ENCODE results near the gene PCDHGC4. TPM values are rescaled to one million over a fixed set of nuclear protein-coding genes. Genes with fewer than 3 reads are reported as not detected.

PCDHGC4 gene
- total RNA-seq, 3 donors from 2014 or later (not counting 1 experiment from before 2014, with no cell fraction given): 0.31 to 0.84 (median 0.45) TPM

DNA sequence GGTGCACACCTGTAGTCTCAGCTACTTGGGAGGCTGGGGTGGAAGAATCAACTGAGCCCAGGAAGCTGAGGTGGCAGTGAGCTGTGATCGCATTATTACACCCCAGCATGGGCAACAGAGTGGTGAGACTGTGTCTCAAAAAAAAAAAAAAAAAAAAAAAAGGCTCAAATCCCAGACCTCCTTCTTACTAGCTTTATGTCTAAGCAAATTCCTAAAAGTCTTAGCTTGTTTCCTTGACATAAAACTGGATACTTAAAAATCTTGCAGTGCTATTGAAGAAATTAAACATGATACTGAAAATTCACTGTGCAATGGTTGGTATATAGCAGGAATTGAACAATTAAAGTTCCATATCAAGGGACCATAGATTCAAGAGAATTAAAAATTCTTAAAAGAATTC lies 49.1 kb downstream of the PCDHGC4 start:
- no peak overlapping the region for H3K27ac ChIP-seq (ENCODE audit: low read length)
- peaks cover 66% of the 10 kb centered on the region for H3K36me3 ChIP-seq (ENCODE audit: control insufficient read depth, insufficient read depth, low read length)
- no peak for ATAC-seq
- H3K36me3 Mint-ChIP-seq: peaks cover 10% of the 10 kb centered on the region
- peak overlapping the region in 1 of 2 donors; percentile 57 for H3K27ac Mint-ChIP-seq
- TF ChIP-seq, protein P1, sequence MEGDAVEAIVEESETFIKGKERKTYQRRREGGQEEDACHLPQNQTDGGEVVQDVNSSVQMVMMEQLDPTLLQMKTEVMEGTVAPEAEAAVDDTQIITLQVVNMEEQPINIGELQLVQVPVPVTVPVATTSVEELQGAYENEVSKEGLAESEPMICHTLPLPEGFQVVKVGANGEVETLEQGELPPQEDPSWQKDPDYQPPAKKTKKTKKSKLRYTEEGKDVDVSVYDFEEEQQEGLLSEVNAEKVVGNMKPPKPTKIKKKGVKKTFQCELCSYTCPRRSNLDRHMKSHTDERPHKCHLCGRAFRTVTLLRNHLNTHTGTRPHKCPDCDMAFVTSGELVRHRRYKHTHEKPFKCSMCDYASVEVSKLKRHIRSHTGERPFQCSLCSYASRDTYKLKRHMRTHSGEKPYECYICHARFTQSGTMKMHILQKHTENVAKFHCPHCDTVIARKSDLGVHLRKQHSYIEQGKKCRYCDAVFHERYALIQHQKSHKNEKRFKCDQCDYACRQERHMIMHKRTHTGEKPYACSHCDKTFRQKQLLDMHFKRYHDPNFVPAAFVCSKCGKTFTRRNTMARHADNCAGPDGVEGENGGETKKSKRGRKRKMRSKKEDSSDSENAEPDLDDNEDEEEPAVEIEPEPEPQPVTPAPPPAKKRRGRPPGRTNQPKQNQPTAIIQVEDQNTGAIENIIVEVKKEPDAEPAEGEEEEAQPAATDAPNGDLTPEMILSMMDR (IDR thresholded peaks at IDR 0.05): no peak
- no peaks in the 10 kb centered on the region for H3K9me3 Mint-ChIP-seq
- no peak overlapping the region for H3K4me3 Mint-ChIP-seq
- no peaks in the 10 kb centered on the region for H3K4me1 ChIP-seq (ENCODE audit: control insufficient read depth, insufficient read depth, low read length)
- DNase-seq: no peak
- H3K27me3 ChIP-seq (ENCODE audit: control insufficient read depth, insufficient read depth, low read length): no peaks in the 10 kb centered on the region
- H3K4me3 ChIP-seq (ENCODE audit: low read length): no peak overlapping the region
- H3K27me3 Mint-ChIP-seq (ENCODE audit: low read depth in 2 of 2): no peaks in the 10 kb centered on the region
- H3K4me1 Mint-ChIP-seq: peaks cover 16% of the 10 kb centered on the region in 2 donors
- intact Hi-C loops (cut with micrococcal nuclease): no loop called here
- no peaks in the 10 kb centered on the region for H3K9me3 ChIP-seq (ENCODE audit: control insufficient read depth, insufficient read depth, low read length)
- WGBS (ENCODE audit: insufficient coverage): 80% methylated on average over 1 of the region's 1 CpG

DNA sequence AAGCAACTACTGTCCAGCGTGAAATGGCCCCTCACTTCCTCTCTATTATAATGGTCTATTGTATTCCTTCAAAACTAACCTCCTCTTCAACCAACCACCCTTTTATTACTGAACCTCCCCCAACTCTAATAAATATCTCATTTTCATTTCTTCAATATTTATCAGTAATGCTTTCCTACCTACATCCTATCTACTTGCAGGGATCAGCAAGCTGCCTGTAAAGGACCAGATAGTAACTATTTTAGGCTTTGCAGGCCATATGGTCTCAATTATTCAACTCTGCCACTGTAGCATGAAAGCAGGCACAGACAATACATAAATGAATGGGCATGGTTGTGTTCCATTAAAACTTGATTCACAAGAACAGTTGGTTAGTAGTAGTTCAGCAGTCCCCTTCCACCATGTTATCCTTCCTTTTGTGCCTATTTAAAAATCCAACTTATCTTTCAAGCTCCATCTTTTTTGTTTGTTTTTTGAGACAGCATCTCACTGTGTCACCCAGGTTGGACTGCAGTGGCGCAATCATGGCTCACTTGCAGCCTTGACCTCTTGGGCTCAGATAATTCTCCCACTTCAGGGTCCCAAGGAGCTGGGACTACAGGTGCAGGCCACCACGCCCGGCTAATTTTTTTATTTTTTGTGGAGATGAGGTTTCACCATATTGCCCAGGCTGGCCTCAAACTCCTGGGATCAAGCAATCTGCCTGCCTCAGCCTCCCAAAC lies 49.8 kb downstream of the PCDHGC4 start:
- no peak for DNase-seq
- WGBS (ENCODE audit: insufficient coverage): 100% methylated on average over 2 of the region's 4 CpGs
- no peaks in the 10 kb centered on the region for H3K9me3 ChIP-seq (ENCODE audit: control insufficient read depth, insufficient read depth, low read length)
- intact Hi-C loops (cut with micrococcal nuclease): no loop called here
- Mint-ChIP-seq H3K36me3 (peaks cover 7% of the 10 kb centered on the region), H3K4me3 (no peak overlapping the region), H3K27me3 (ENCODE audit: low read depth in 2 of 2) (no peaks in the 10 kb centered on the region), H3K27ac (peak overlapping the region; percentile 61 to 69), H3K4me1 (peaks cover 17 to 21% of the 10 kb centered on the region in 2 donors), H3K9me3 (no peaks in the 10 kb centered on the region)
- no peaks in the 10 kb centered on the region for H3K27me3 ChIP-seq (ENCODE audit: control insufficient read depth, insufficient read depth, low read length)
- H3K4me1 ChIP-seq (ENCODE audit: control insufficient read depth, insufficient read depth, low read length): no peaks in the 10 kb centered on the region
- no peak overlapping the region for H3K4me3 ChIP-seq (ENCODE audit: low read length)
- TF ChIP-seq, protein P1 (IDR thresholded peaks at IDR 0.05): no peak
- no peak overlapping the region for H3K27ac ChIP-seq (ENCODE audit: low read length)
- peaks cover 62% of the 10 kb centered on the region for H3K36me3 ChIP-seq (ENCODE audit: control insufficient read depth, insufficient read depth, low read length)
- no peak for ATAC-seq

Other genes with a start within 250 kb of the PCDHGC4 start
- not detected for gene PCDHB15, start 239.6 kb upstream of the PCDHGC4 start, total RNA-seq
- under 1 TPM in 1 of 3 donors, not detected in 2; 0.73 TPM for gene SLC25A2, start 181.0 kb upstream of the PCDHGC4 start, total RNA-seq
- gene TAF7, start 164.2 kb upstream of the PCDHGC4 start, total RNA-seq: 10 to 100 TPM; 77.3 to 96.1 (median 89.4) TPM
- not detected for gene PCDHGA1, start 154.5 kb upstream of the PCDHGC4 start, total RNA-seq
- not detected for gene PCDHGA2, start 146.3 kb upstream of the PCDHGC4 start, total RNA-seq
- not detected for gene PCDHGA3, start 141.2 kb upstream of the PCDHGC4 start, total RNA-seq
- under 1 TPM in 1 of 3 donors, not detected in 2; 0.10 TPM for gene PCDHGB1, start 134.9 kb upstream of the PCDHGC4 start, total RNA-seq
- gene PCDHGA4, start 130.0 kb upstream of the PCDHGC4 start, total RNA-seq: under 1 TPM in 2 of 3 donors, not detected in 1; 0.24 to 0.30 TPM
- gene PCDHGB2, start 125.0 kb upstream of the PCDHGC4 start, total RNA-seq: 1 to 10 TPM in 1 of 3 donors, under 1 TPM in 2; 0.36 to 1.5 (median 0.49) TPM
- gene PCDHGA5, start 120.9 kb upstream of the PCDHGC4 start, total RNA-seq: under 1 TPM; 0.12 to 0.30 (median 0.20) TPM
- under 1 TPM in 2 of 3 donors, not detected in 1; 0.52 to 0.68 TPM for gene PCDHGB3, start 114.8 kb upstream of the PCDHGC4 start, total RNA-seq
- under 1 TPM; 0.20 to 0.75 (median 0.21) TPM for gene PCDHGA6, start 111.1 kb upstream of the PCDHGC4 start, total RNA-seq
- under 1 TPM in 2 of 3 donors, not detected in 1; 0.26 to 0.68 TPM for gene PCDHGA7, start 102.3 kb upstream of the PCDHGC4 start, total RNA-seq
- under 1 TPM in 2 of 3 donors, not detected in 1; 0.31 to 0.40 TPM for gene PCDHGB4, start 97.3 kb upstream of the PCDHGC4 start, total RNA-seq
- under 1 TPM; 0.07 to 0.28 (median 0.09) TPM for gene PCDHGA8, start 92.4 kb upstream of the PCDHGC4 start, total RNA-seq
- 1 to 10 TPM; 1.3 to 4.2 (median 3.1) TPM for gene PCDHGB5, start 87.1 kb upstream of the PCDHGC4 start, total RNA-seq
- gene PCDHGA9, start 82.3 kb upstream of the PCDHGC4 start, total RNA-seq: 1 to 10 TPM in 2 of 3 donors, under 1 TPM in 1; 0.61 to 1.7 (median 1.0) TPM
- gene PCDHGB6, start 77.0 kb upstream of the PCDHGC4 start, total RNA-seq: 1 to 10 TPM; 2.1 to 5.9 (median 2.9) TPM
- gene PCDHGA10, start 72.0 kb upstream of the PCDHGC4 start, total RNA-seq: 1 to 10 TPM in 2 of 3 donors, under 1 TPM in 1; 0.61 to 2.6 (median 2.1) TPM
- 1 to 10 TPM in 2 of 3 donors, under 1 TPM in 1; 0.68 to 1.6 (median 1.2) TPM for gene PCDHGB7, start 67.4 kb upstream of the PCDHGC4 start, total RNA-seq
- gene PCDHGA11, start 64.0 kb upstream of the PCDHGC4 start, total RNA-seq: 1 to 10 TPM in 1 of 3 donors, under 1 TPM in 2; 0.40 to 1.2 (median 0.83) TPM
- gene PCDHGA12, start 54.5 kb upstream of the PCDHGC4 start, total RNA-seq: 1 to 10 TPM in 1 of 3 donors, under 1 TPM in 2; 0.35 to 1.1 (median 0.75) TPM
- 1 to 10 TPM in 1 of 3 donors, under 1 TPM in 2; 0.68 to 1.5 (median 0.75) TPM for gene PCDHGC3, start 9.1 kb upstream of the PCDHGC4 start, total RNA-seq
- under 1 TPM; 0.31 to 0.97 (median 0.50) TPM for gene PCDHGC5, start 4.1 kb downstream of the PCDHGC4 start, total RNA-seq
- 100 to 1,000 TPM; 410 to 456 (median 419) TPM for gene DIAPH1, start 134.0 kb downstream of the PCDHGC4 start, total RNA-seq
- 10 to 100 TPM; 66.0 to 85.7 (median 74.7) TPM for gene HDAC3, start 151.8 kb downstream of the PCDHGC4 start, total RNA-seq
- gene RELL2, start 152.0 kb downstream of the PCDHGC4 start, total RNA-seq: 1 to 10 TPM; 5.7 to 6.6 (median 6.1) TPM
- gene FCHSD1, start 166.4 kb downstream of the PCDHGC4 start, total RNA-seq: 100 to 1,000 TPM; 134 to 155 (median 147) TPM
- gene ARAP3, start 197.2 kb downstream of the PCDHGC4 start, total RNA-seq: 10 to 100 TPM; 13.9 to 25.2 (median 19.6) TPM

Measured in natural killer cell (primary cell).